ENCODE measurements around the gene NRL. TPM values are rescaled to one million over a fixed set of nuclear protein-coding genes. Genes with fewer than 3 reads are reported as not detected.

NRL gene
- total and polyA plus RNA-seq, 9 of the 15 experiments (the other 6 are each of a cell fraction or from before 2014, with no cell fraction given): 0.07 to 2.7 (median 1.4) TPM; not detected in 1

DNA sequence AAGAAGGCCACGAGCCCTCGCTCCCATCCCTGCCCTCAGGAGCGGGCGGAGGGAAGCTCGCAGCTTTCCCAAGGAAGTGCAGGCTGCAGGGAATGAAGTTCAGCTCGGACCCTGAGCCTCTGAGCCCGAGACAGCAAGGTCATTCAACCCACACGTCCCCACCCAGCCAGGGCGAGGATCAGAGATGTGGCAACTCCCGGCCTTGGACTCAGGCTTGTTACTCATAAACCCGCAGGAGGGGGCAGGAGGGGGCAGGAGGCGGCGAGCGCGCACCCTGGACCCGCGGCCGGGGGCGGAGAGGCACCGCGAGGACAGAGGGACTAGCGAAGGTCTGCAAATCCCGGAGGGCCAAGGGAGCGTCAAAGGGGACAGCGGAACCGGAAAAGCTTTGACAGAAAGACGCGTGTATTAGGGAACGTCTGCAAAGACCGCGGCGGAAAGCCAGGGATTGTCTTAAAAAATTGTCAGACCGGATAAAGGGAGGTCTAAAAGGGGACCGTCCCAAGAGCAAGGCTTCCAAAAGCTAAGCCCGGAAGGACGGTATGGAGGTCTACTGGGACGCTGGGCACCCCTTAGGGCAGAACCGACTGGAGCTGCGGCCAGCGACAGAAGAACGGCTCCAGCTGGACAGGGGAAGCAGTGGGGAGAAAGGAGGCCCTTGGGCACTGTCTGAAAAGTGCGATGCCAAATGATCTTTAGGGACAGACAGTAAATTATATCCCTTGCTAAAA, 783 bp downstream of the NRL start (continued):
- TF ChIP-seq ZBTB40 (IDR thresholded peaks at IDR 0.05) (peak; percentile 87), ZBTB40 (CRISPR knock-in tag; IDR thresholded peaks at IDR 0.05) (no peak), SP2 (IDR thresholded peaks at IDR 0.05; ENCODE audit: extremely low read depth, low read depth, low read length, poor library complexity, severe bottlenecking) (no peak), NCOA1 (IDR thresholded peaks at IDR 0.05; ENCODE audit: low read depth) (0 out of 2 replicates have a peak, but pooled peaks have one; percentile 30), U2AF2 (optimal IDR thresholded peaks at IDR 0.05; ENCODE audit: low read depth, low read length) (no peak), RBM25 (IDR thresholded peaks at IDR 0.05; ENCODE audit: low read depth, low read length, severe bottlenecking) (no peak), HDAC8 (tag; IDR thresholded peaks at IDR 0.05) (no peak), CHD2 (IDR thresholded peaks at IDR 0.05; ENCODE audit: low read depth, low read length) (peak; percentile 38; the same call in 1 of the 2 replicates), MBD2 (IDR thresholded peaks at IDR 0.05; ENCODE audit: borderline replicate concordance, low read depth) (no peak; the same call in 1 of the 2 replicates), HCFC1 (IDR thresholded peaks at IDR 0.05; ENCODE audit: low read depth, low read length) (0 out of 2 replicates have a peak, but pooled peaks have one; percentile 5), GABPB2 (CRISPR knock-in tag; conservative IDR thresholded peaks at IDR 0.05) (no peak), RNF2 (IDR thresholded peaks at IDR 0.05) (peak; percentile 31; the same call in 1 of the 2 replicates), ZNF584 (CRISPR knock-in tag; IDR thresholded peaks at IDR 0.05; ENCODE audit: low read depth) (no peak), TAL1 (IDR thresholded peaks at IDR 0.05) (no peak), ZNF589 (CRISPR knock-in tag; IDR thresholded peaks at IDR 0.05; ENCODE audit: low read depth) (peak; percentile 82)
- TF ChIP-seq, protein P1, sequence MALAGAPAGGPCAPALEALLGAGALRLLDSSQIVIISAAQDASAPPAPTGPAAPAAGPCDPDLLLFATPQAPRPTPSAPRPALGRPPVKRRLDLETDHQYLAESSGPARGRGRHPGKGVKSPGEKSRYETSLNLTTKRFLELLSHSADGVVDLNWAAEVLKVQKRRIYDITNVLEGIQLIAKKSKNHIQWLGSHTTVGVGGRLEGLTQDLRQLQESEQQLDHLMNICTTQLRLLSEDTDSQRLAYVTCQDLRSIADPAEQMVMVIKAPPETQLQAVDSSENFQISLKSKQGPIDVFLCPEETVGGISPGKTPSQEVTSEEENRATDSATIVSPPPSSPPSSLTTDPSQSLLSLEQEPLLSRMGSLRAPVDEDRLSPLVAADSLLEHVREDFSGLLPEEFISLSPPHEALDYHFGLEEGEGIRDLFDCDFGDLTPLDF (CRISPR knock-in tag; IDR thresholded peaks at IDR 0.05): no peak
- TF ChIP-seq, protein P2, sequence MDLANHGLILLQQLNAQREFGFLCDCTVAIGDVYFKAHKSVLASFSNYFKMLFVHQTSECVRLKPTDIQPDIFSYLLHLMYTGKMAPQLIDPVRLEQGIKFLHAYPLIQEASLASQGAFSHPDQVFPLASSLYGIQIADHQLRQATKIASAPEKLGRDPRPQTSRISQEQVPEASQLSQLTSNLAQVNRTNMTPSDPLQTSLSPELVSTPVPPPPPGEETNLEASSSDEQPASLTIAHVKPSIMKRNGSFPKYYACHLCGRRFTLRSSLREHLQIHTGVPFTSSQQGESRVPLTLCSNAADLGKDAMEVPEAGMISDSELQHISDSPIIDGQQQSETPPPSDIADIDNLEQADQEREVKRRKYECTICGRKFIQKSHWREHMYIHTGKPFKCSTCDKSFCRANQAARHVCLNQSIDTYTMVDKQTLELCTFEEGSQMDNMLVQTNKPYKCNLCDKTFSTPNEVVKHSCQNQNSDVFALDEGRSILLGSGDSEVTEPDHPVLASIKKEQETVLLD (IDR thresholded peaks at IDR 0.05): no peak
